BE2C (cell line): ENCODE measurements around the gene CC2D1A.

Experiments
- DNase-seq: peaks from one replicate; pipeline ENCODE4 v3.0.0-alpha.2; 2020
- H3K27me3 ChIP-seq: fragments of 250-450 bp; sonication (Bioruptor Pico); 2 replicates; pipeline ENCODE4 v1.5.1; 2020; ENCODE audit warnings: mild to moderate bottlenecking
- H3K36me3 ChIP-seq: fragments of 250-450 bp; sonication (Bioruptor Pico); 2 replicates; pipeline ENCODE4 v1.5.1; 2020; ENCODE audit warnings: mild to moderate bottlenecking
- H3K4me1 ChIP-seq: fragments of 250-450 bp; sonication (Bioruptor Pico); 2 replicates; pipeline ENCODE4 v1.5.1; 2020
- H3K4me3 ChIP-seq: 2 replicates; pipeline ENCODE4 v1.5.1; 2011; ENCODE audit warnings: low read depth, low read length
- H3K9me3 ChIP-seq: fragments of 250-450 bp; sonication (Bioruptor Pico); 2 replicates; pipeline ENCODE4 v1.5.1; 2020
- CTCF ChIP-seq: IDR thresholded peaks from 2 replicates; pipeline ENCODE4 v1.5.1; 2012; ENCODE audit warnings: mild to moderate bottlenecking, low read depth, low read length

Gene CC2D1A

GRCh38 chr19:13861714-13862531, 44.1 kb upstream of the CC2D1A start:
- Histone ChIP-seq H3K36me3 (no peaks in the 10 kb centered on the region), H3K9me3 (no peaks in the 10 kb centered on the region), H3K4me1 (peaks cover 8% of the 10 kb centered on the region), H3K4me3 (peak overlapping the region; percentile 63), H3K27me3 (peaks cover 23% of the 10 kb centered on the region)
- DNase-seq, result peak; percentile 87
- peak; percentile 87 for TF ChIP-seq CTCF

GRCh38 chr19:13864046-13864666, 41.8 kb upstream of the CC2D1A start:
- TF ChIP-seq CTCF, result no peak
- Histone ChIP-seq H3K36me3 (no peaks in the 10 kb centered on the region), H3K27me3 (peaks cover 23% of the 10 kb centered on the region), H3K9me3 (no peaks in the 10 kb centered on the region), H3K4me3 (no peak overlapping the region; the same call in 1 of the 2 replicates), H3K4me1 (peaks cover 8% of the 10 kb centered on the region)
- DNase-seq, result no peak

GRCh38 chr19:13864667-13865570, 41.1 kb upstream of the CC2D1A start:
- no peak for DNase-seq
- Histone ChIP-seq H3K4me3 (peak overlapping the region; percentile 48; the same call in 1 of the 2 replicates), H3K9me3 (no peaks in the 10 kb centered on the region)

GRCh38 chr19:13865571-13866462, 40.2 kb upstream of the CC2D1A start:
- DNase-seq, result no peak
- peak overlapping the region; percentile 48 for H3K4me3 ChIP-seq
- no peak for TF ChIP-seq CTCF
- H3K9me3 ChIP-seq, result no peaks in the 10 kb centered on the region
- peaks cover 23% of the 10 kb centered on the region for H3K27me3 ChIP-seq
- H3K36me3 ChIP-seq, result no peaks in the 10 kb centered on the region
- H3K4me1 ChIP-seq, result peaks cover 8% of the 10 kb centered on the region

More at GRCh38 chr19:13864667-13865570, 41.1 kb upstream of the CC2D1A start:
- peaks cover 8% of the 10 kb centered on the region for H3K4me1 ChIP-seq
- peaks cover 23% of the 10 kb centered on the region for H3K27me3 ChIP-seq
- no peaks in the 10 kb centered on the region for H3K36me3 ChIP-seq
- TF ChIP-seq CTCF, result no peak

GRCh38 chr19:13866463-13867046, 39.4 kb upstream of the CC2D1A start:
- Histone ChIP-seq H3K9me3 (no peaks in the 10 kb centered on the region), H3K4me1 (peaks cover 5% of the 10 kb centered on the region), H3K4me3 (no peak overlapping the region), H3K36me3 (no peaks in the 10 kb centered on the region), H3K27me3 (peaks cover 23% of the 10 kb centered on the region)
- no peak for TF ChIP-seq CTCF
- no peak for DNase-seq
